GM21367 (cell line): Measurements from ENCODE around the gene OLFML2A.

Source experiments
- ATAC-seq: cut with Tn5 transposase; IDR thresholded peaks from one replicate; pipeline ENCODE4 v1.9.1; 2021; ENCODE audit not compliant: unreplicated experiment

OLFML2A gene

DNA sequence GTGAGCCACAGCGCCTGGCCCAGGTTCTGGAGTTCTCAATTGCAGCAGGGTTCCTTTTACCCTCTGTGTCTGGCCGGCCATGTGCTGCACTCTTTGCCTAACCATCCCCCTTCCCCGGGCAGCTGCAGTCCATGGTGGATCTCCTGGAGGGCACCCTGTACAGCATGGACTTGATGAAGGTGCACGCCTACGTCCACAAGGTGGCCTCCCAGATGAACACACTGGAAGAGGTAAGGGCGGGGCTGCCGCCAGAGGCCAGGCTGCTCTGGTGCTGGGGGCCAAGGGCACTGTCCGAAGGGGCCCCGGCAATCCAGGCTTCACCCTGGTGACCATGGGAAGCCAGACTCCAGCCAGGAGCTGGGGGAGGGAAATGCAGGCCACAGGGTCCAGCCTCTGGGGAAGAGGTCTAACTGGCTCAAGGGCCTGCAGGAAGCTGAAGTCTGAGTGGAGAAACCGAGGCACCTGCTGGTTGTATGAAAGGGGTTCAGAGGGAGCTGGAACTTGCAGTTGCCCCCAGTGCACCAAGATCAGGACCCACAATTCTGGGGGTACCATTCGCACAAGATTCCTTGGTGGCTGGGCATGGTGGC is 18.1 kb downstream of the OLFML2A start:
- no peak for ATAC-seq

DNA sequence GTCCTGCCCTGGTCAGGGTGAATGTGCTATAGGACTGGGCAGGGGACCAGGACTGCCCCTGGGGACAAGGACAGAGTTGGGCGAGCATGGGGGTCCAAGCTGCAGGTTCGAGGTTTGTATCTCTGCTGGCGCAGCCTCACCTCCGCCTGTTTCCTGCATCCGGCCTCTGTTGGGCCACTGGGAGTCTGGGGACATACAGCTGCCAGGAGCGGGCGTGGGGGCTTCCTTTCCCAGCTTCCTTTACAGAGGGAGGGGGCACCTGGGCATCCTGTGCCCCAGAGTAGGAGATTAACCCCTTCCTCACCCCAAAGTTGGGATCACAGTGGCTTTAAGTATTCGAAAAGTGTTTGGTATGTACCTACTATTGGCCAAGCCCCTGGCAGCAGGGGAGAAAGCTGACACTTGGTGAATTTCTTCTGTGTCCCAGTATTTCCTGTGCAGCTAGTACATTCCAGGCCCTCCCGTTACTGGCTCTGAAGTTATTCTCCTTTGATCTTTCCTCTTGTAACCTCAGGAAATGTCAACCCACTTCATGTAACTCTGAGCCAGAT is 19.0 kb downstream of the OLFML2A start:
- no peak for ATAC-seq

DNA sequence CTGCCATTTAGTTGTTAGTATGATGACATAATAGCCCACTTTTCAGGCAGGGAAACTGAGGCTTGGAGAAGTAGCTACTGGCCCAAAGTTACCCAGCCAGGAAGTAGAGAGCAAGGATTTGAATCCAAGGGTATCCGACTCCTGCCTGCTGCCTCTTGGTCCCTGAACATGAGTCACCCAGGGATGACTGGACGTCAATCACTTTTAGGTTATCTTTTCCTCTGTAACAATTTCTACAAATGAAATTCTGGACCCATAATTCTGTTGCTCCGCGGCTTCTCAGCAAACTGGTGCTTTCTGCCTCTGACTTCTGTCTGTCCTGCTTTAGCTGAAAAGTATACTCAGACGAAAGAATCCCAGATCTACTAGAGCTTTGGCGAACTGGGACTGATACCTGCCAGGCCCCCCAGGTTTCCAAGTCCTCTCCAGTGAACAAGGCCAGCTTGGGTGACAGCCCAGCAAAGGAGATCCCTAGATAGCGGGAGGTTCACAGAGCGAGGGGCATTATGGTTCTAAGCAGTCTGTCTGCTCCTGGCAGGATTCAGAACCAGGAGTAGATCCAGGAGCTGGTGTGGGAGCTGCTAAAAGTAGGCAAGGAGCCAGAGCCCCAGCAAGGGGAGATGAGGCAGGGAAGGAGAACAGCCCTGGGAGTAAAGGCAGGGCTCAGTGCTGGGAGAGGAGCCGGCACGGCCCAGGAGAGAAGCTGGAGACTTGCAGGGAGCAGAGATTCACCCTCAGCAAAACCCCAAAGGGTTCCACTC is 20.6 kb downstream of the OLFML2A start:
- no peak for ATAC-seq

DNA sequence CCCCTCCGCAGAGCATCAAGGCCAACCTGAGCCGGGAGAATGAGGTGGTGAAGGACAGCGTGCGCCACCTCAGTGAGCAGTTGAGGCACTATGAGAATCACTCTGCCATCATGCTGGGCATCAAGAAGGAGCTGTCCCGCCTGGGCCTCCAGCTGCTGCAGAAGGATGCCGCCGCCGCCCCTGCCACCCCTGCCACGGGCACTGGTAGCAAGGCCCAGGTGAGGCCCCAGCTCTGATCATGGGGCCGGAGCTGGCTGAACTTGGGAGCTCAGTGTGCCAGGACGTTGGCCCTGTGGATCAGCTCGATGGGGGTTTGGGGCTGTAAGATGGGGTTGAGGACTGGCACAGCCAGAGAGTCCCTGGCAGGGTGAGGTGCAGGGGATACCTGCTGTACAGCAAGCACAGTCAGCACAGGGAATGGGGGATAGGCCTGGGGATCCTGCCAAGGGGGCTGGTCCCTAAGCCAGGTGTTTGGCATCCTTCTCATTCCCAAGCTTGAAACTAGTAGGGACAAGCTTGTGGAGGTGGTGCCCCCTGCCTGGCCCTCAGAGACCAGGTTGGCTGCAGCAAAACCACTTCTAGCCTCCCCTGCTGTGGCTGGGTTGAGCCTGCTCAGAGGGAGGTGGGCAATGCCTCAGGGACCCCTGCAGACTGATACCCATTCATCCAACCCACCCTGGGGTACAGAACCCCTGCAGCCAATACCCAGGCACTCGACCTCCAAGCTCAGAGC is 22.5 kb downstream of the OLFML2A start:
- ATAC-seq, result no peak

DNA sequence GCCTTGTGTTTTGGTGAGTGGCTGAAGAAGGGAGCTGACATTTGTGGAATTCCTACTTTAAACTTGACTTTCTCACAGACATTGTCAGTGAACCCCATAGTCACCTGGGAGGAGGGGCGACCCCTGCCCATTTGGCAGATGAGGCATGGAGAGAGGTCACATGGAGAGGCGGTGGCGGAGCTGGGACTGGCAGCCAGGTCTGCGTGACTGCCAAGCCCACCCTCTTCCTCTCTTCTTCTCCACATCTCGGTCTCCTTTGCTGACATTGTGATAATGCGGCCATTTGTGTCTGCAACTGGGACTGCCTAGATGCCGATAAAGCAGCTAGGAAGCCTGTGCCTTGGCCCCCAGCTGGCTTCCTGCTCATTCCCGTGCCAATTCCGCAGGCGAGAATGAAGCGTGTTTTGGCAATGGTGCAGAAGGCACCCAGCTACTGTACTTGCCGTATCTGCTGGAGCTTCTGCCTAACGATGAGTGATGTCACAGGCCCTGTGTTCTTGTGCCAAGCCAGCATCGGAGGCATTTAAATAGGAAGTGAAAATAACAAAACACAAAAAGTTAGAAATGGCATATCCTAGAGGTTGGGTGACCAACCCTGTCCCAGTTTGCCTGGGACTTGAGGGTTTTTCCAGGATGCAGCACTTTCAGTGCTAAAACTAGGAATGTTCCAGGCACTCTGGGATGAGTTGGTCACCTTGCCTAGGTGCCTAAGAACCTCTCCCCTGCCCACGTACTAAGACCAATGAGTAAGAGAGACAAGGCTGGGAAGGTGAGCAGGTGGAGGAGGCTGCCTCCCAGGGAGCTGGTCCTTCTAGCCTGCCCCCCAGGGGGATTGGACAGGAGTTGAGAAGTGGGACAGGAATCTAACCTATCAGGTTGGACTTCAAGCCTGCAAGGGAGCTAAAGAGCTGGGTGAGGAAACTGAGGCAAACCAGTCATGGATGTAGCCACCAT is 23.6 kb downstream of the OLFML2A start:
- ATAC-seq, result no peak

DNA sequence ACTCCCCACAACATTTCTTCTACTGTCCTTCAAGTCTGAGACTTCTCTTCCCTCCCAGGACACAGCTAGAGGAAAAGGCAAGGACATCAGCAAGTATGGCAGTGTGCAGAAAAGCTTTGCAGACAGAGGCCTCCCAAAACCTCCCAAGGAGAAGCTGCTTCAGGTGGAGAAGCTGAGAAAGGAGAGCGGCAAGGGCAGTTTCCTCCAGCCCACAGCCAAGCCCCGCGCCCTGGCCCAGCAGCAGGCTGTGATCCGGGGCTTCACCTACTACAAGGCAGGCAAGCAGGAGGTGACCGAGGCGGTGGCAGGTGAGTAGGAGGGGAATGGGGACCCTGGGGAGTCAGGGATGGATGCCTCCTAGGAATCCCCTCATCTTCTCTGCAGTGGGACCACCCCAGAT is 24.4 kb downstream of the OLFML2A start:
- ATAC-seq, result no peak

DNA sequence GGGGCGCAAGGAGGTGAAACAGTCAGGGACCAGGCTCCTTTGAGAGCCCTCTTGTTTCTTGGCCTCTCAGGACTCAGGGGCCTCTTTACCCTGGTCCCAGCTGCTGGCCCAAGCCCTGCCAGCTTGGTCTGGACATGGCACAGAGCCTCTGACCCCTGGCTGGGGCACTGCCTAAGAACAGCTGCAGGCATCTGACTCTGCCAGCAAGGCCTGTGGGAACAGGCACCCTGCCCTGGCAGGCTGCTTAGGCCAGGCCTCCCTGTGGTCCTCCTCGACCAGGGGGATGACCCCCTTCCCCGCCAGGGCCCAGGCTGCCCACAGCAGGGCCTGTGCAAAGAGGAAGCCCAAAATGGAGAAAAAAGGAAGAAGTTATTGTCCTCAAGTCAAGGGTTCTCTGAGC is 25.5 kb downstream of the OLFML2A start:
- no peak for ATAC-seq

DNA sequence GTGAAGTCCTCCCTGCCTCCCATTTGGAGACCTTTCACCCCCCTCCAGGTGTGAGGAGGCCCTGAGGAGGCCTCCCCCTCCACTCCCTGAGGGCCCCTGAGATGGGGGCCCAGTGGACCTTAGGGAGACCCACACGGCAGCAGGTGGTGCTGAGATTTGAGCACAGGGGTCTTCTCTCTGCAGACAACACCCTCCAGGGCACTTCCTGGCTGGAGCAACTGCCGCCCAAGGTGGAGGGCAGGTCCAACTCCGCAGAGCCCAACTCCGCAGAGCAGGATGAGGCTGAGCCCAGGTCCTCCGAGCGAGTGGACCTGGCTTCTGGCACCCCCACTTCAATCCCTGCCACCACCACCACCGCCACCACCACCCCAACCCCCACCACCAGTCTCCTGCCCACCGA is 27.0 kb downstream of the OLFML2A start:
- ATAC-seq, result no peak

DNA sequence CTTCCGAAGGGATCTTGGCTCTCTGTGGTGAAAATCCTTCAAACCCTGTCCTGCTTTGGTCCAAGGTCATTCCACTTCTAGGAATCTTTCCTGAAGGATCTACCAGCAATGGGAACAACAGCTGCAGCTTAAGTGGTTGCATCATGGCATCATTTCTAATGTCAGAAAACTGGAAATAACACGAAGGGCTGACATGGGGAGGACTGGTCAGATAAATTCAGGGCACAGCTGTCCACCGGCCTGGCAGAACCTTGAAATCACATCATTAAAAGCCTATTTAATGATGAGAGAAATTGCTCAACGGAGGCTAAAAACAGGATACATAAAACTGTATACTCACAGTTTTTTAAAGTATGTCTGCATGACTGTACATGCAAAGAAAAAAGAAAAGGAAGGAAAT is 28.3 kb downstream of the OLFML2A start:
- no peak for ATAC-seq

DNA sequence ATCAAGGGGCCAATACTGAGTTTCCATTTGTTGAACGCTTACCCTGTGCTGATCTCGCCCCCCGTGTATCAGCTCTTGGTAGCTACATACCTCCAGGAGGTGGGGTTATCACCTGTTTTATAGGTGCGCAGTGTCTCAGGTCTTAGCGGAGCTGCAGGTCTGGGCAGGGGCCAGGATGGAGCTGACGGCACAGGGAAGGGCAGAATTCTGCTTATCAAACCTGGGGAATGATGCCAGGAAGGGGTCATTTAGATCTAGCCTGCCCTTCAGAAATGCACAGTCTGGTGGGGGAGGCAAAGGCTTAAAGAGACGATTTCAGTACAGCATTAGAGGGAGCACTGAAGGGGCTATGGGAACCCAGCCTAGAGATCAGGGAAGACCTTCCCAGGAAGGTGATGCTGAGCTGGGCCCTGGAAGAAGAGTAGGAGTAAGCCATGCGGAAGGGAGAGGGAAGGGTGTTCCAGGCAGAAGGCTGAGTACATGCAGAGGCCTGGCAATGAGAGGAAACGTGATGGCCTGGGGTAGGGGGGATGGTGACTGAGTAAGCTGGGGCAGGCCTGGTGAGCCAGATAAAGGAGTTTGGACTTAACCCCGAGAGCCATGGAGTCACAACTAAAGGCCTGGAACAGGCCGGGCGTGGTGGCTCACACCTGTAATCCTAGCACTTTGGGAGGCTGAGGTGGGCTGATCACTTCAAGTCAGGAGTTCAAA is 31.5 kb downstream of the OLFML2A start:
- no peak for ATAC-seq

DNA sequence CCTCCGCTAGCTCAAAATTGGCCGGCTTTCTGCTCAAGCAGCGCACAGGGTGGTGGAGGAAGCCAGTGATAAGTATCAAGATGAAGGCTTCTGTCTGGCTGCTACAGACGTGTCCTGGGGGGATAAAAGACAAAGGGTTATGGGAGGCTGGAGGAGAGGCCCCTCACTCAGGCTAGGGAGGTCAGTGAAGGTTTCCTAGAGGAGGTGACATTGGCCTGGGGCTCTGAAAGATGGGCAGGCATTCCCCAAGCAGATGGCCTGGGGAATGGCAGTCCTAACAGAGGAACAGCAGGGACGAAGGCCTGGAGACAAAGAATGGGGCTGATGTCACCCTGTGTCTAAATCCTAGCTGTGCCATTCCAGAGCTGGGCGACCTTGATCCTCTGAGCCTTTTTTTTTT is 32.3 kb downstream of the OLFML2A start:
- no peak for ATAC-seq

DNA sequence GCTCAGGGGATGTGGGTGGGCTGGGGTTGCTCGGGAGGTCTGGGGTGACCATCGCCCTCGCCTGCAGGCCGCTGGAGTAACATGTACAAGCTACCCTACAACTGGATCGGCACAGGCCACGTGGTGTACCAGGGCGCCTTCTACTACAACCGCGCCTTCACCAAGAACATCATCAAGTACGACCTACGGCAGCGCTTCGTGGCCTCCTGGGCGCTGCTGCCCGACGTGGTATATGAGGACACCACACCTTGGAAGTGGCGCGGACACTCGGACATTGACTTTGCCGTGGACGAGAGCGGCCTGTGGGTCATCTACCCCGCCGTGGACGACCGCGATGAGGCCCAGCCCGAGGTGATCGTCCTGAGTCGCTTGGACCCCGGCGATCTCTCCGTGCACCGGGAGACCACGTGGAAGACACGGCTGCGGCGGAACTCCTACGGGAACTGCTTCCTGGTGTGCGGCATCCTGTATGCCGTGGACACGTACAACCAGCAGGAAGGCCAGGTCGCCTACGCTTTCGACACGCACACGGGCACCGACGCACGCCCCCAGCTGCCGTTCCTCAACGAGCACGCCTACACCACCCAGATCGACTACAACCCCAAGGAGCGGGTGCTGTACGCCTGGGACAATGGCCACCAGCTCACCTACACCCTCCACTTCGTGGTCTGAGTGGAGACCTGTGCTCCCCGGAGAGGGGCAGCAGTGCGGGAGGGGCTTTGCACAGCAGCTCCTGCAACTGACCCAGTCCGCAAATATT is 33.0 kb downstream of the OLFML2A start:
- ATAC-seq, result no peak

DNA sequence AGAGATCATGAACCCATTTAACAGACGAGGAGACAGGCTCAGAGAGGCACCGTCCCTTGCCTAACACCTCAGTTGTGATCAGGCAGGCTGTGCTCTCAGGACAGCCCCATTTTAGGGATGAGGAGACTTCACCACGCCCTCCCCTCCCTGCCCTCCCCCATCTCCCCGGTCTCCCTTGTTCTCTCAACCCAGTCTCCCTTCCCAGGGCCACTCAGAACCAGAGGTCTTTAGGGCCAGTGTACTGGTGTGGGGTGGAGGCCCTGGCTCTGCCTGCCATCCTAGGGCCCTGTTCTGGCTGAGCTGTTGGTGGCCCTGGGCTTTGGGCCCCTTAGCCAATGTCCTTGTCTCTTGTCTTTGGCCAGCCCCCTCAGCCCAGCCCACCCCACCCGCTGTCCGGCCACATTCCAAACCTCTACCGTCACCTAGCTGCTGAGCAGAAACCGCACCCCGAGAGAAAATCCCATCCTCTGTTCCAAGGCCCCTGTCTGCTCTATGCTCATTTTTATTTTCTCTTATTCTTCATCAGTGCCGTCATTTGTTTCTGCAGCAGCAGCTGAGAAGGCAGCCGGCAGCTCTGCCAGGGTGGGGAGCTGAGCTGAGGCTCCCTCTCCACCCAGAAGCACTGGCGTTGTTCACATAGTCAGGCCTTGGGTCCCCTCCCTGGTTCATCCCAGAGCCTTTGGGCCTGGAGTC is 33.9 kb downstream of the OLFML2A start:
- ATAC-seq, result no peak

DNA sequence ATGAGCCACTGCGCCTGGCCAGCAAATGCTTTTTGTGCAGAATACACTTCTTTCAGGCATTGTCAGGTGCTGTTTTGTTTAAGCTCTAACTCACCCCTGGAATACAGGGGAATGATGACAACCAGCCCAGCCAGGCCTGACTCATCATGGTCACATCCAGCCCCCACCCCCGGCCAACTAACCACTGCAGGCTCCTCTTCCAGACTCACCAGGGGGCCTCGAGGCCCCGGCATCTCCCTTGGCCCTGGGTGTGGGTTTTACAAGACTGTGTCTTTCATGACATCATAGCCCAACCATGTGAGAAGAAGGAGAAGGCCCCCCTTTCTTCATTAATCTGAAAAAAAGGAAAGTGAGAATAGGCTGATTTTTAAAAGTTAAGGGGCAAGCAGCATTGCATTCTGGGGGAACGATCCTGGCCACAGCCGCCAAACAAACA is 35.5 kb downstream of the OLFML2A start:
- ATAC-seq, result no peak

DNA sequence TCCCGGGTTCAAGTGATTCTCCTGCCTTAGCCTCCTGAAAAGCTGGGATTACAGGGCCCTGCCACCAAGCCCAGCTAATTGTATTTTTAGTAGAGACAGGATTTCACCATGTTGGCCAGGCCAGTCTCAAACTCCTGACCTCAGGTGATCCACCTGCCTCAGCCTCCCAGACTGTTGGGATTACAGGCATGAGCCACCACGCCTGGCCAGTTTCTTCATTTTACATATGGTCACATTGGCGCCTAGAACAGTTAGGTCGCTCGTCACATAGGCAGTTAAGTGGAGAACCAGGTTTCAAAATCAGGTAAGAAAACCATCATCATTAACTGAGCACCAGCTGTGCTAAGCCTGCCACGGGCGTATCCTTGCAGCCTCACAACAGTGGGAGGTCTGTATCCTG is 36.1 kb downstream of the OLFML2A start:
- ATAC-seq, result no peak

DNA sequence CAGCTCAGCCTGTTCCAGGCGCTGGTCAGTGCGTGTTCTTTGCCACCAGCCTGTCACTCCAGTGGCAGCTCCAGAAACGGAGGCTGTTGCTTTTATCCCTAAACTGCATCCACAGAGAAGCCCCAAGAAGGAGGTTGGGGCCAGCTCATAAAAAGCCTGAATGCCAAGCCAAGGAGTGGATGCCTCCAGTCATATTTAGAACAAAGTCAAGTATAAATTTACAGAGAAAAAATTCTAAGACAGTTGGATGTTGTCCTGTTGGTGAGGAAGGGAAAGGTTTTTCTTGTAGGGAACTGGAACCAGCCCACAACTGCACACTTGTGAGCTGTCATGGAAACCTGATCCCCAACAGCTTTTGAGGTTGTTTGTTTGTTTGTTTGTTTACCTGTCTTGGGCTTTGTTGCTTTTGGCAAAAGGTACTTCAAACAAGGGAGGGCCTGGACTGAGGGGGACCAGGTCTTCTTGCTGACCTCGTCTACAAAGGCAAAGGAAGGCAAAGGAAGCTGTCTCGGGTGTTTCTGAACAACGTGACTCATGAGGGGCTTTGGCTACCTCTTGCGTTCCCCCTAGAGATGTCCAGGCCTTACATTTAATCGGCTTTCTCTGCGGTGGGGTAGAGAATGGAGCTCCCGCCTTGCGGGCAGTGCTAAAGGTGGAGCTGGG is 36.7 kb downstream of the OLFML2A start:
- ATAC-seq, result no peak

DNA sequence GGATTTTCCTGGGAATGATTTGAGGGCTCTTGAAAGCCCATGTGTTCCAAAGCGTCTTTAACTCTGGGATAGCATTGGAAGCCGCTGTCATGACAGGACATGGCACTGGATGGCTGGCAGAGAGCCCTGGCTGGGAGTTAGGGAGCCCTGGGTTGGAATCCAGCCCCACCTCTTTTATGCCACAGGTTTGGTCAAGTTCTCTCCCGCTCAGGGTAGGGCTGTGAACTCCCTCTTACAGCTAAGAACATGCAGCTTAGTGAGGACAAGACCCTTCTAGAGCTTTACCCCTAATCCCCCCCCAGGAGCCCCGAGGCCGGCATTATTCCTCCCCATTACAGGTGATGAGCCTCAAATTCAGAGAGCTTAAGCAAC is 37.2 kb downstream of the OLFML2A start:
- ATAC-seq, result no peak

DNA sequence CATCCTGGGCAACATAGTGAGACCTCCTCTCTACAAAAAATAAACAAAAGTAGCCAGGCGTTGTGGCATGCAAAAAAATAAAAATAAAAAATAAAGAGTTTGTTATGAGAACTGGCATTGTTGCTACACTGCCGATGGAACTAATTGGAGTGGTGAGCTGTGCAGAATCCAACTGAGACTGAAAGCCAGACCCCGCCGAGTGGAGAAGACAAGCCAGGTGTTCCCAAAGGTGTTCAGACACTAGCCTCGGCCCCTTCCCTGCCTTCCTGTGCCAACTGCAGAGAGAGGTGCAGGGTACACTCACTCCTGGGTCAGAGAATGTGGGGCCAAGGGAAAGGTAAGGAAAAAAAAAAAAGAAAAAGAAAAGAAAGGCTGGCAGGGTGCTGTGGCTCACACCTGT is 38.7 kb downstream of the OLFML2A start:
- ATAC-seq, result no peak
